ENCODE data around the gene AGFG2.
A peak's percentile ranks its signal among the peaks of the same experiment; 100 is the strongest.

AGFG2 gene

GRCh38 chr7:100573691-100574361, 34.8 kb downstream of the AGFG2 start, which contains the start of gene SAP25:
TSS of gene SAP25 (minus strand) at chr7:100573900. CDS start at chr7:100573742, 158 bp downstream.
- DNase-seq = no peak

- no peak for DNase-seq
These were observed 35.6 kb downstream of the AGFG2 start for GRCh38 chr7:100574362-100575205.

DNA sequence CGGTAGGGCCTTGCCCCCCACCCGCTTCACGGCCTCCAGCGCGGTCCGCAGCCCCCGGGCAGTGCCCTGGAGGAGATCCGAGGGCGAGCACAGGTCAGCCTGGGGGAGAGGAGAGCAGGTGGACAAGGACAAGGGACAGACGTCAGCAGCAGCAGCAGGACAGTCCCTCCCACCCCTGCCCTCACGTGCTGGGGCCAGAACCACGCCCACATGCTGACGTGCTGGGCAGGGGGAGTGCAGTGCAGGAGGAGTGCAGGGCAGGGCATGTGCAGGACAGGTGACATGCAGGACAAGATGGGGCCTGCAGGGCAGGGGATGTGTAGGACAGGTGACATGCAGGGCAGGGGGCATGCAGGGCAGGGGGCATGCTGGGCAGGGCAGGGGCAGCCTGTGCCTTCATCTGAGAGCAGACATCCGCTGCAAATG, 36.2 kb downstream of the AGFG2 start:
- peak; percentile 83 for DNase-seq

GRCh38 chr7:100575746-100576383, 36.9 kb downstream of the AGFG2 start:
- no peak for DNase-seq

- no peak for DNase-seq
These were observed 37.5 kb downstream of the AGFG2 start for GRCh38 chr7:100576384-100576993.

DNA sequence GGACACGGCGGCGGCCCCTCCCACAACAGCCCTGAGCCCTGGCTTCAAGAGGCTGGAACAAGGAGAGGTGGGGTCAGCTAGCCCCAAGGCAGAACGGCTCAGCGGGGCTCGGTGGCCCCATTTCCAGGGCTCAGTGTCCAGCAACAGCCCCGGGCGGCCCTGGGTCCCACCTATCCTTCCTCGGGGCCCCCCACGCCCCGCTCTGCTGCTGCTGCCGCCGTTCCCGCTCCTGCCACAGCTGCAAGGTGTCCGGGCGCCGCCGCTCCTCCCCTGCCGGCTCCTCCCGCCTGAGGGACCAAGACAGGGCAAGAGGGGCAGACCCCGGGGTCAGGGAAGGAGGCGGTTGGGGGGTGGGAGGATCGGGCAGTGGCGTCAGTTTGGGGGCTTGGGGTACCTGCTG, 38.1 kb downstream of the AGFG2 start:
- DNase-seq = no peak

- no peak for DNase-seq
These were observed 38.5 kb downstream of the AGFG2 start for GRCh38 chr7:100577507-100577906.

- DNase-seq = no peak
These were observed 39.5 kb downstream of the AGFG2 start for GRCh38 chr7:100578246-100579183.

DNA sequence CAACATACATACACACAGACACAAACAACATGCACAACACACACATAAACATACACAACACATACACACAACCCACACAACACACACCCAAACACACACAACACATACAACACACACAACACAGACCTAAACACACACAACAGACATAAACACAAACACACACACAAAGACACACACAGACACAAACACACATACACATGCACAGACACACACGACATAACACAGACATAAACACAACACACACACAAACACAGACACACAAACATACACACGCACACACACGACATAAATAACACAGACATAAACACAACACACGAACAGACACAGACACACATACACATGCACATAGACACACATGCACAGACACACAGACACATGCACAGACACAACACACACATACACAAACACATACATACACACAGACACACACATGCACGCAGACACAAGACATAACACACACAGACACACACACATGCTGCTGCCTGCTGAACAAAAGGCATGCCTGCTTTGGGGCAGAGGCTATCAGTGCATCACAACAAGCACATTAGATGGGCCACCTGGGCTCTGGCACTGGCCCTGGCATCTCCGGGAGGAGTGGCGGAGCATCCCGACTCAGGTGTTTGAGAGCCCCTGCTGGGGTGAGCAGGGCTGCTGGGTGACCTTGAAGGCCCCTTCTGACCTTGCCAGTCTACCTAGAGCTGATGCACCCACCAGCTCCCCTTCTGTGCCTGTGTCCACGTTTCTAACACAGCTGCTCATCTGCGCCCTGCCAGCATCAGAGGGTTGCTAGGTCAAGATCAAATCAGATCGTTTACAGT, 41.7 kb downstream of the AGFG2 start:
- no peak for DNase-seq

DNA sequence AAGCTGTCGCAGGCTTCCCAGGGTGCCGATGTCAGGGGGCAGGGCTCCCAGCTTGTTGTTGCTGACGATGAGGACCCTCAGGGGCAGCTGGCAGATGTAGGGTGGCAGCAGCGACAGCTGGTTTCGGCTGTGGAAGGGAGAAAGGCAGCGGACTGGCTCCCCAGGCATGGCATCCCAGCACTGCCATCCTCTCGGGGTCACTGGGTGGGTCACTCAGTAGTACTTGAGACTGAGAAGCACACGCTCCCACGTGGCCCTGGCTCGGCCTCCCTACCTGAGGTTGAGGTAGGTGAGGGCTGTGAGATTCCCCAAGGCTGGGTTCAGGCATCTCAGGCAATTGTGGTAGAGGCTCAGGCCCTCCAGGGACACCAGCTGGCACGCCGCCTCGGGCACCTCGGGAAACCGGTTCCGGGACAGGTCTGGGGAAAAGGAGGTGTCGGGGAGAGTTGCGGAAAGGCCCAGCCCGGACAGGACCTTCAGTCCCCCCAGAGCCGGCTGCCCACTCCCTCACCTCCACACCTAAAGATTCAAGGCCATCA, 43.1 kb downstream of the AGFG2 start:
- no peak for DNase-seq

GRCh38 chr7:100582650-100583049, 43.6 kb downstream of the AGFG2 start:
- no peak for DNase-seq

- DNase-seq = no peak
These were observed 44.4 kb downstream of the AGFG2 start for GRCh38 chr7:100583132-100584053.

DNA sequence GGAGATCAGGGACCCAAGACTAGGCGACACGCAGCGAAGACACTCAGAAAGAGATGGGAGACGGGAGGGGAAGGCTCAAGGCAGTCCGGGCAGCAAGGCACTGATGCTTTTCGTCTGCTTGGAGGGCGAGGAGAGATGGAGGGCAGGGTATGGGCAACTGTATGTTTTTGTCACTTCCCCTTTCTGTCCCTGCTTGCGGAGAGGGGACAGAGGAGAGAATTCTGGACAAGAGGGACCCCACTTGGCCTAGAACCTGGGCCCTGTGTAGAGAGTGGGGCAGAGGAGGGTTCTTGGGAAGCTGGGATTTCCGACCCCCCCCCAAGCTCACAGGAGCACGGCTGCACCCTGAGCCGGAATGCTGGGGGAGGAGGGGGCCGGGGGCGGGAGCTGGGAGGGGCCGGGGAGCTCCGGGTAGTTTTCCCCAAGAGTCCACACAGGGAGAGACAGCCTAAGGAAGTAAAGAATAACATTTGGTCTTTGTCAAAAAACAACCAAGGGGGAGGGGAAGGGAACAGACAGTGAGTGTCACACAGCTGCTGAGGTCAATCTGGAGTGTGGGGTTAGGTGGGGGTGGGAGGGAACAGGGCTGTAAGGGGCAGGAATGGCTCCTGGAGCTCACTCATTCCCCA, 45.2 kb downstream of the AGFG2 start:
- no peak for DNase-seq

GRCh38 chr7:100584683-100585510, 45.9 kb downstream of the AGFG2 start:
- peak; percentile 84 for DNase-seq

DNA sequence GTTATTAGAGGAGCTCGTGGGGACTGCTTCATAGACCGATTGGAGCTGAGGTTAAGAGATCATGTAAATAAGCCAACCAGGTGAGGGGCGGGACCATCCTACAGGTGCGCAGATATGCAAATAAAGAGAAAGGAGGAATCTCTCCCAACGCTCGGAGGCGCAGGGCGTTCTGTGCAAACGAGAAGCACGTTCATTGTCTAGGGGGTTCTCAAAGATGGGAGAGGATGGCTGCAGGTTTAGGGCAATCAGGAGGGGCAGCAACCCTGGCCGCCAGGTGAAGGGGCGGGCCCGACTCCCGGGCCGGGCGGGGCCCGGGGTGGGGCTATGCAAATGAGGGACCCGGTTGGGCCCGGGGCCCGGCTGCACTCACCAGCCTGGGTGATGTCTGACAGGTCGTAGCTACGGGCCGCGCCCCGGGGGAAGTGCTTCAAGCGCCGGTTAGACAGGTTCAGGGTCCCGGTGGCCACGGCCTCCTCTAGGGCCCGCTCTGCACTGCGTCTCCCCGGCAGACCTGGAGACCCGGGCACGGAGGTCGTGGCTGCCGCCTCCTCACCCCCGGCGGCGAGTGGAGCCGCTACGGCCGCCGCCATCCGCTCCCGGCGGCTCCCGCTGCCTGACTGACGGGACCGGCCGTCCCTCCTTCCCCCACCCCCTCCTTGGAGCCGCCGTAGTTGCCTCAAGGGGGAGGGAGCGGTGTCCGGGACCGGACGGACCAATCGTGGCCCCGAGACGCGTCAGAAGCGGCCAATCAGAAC, 46.7 kb downstream of the AGFG2 start, which contains the start of gene LRCH4:
TSS of gene LRCH4 (minus strand) at position 619 of the 755 bp plus-strand sequence. CDS start at position 590, 29 bp downstream.
- DNase-seq = peak; percentile 94

DNA sequence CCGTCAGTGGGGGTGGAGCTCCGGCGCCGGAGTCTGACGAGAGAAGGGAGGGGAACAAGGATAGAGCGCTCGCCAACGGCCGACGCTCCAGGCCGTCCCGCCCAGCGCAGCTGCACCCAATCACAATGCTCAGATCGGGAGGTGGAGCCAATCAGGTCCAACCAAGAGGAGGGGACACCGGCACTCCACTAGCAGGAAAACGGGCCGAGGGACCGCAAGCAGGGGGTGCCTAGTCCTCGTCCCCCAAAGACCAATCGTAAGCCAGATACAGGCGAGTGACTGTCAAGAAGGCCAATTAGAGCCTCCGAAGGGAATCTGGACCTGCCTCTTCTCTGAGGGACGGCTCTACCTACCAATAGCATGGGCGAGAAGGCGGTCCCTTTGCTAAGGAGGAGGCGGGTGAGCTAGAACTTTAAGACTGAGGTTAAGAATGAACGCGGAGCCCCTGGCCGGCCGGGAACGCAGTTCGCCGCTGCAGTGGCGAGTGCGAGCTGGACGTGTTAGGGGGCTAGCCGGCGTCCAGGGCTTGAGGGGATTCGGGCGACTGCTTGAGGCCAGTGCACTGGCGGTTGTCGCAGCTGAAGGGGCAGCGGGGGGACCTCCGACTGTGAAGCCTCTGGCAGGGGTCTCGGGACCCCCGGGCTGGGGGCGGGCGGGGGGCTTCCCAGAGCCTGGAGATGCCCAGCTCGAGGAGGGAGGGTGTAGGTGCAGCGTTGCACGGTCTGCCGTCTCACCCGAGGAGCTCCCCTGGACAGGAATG, 47.4 kb downstream of the AGFG2 start, which contains the start of gene FBXO24:
TSS of gene FBXO24 (plus strand) at position 63 of the 760 bp plus-strand sequence. CDS start at position 361, 298 bp downstream.
- DNase-seq = peak; percentile 100

Data from DMS53 (cell line).